NCI-H524 (cell line): Measurements from ENCODE around the gene TGDS.
"Not testable (repeated sequence)": the region's sequence is repeated elsewhere in the genome, so short reads cannot be mapped to it uniquely, and the experiment has no call there.

ENCODE experiments used
- DNase-seq, 2 experiments: peaks; one replicate each; lab custom pipeline; 2025; lab: John Stamatoyannopoulos, UW

TGDS gene

DNA sequence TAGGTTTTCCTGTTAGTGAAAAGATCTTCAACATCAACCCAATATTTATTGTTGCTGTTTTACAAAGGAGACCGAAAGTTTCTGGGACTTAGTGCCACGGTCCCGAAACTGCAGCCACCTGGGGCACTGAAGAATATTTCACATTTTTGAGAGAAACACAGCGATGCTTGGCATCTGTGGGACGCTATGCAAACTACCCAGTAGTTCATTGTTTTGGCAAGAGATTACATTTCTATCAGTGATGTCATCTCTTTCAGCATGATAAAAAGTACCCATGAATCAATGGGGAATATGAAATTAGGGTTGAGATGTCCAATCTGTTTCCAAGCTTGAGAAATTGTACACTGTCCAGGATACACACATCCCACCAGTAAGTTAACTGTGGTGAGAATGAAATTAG, 43.9 kb downstream of the TGDS start:
- DNase-seq: no peak

DNA sequence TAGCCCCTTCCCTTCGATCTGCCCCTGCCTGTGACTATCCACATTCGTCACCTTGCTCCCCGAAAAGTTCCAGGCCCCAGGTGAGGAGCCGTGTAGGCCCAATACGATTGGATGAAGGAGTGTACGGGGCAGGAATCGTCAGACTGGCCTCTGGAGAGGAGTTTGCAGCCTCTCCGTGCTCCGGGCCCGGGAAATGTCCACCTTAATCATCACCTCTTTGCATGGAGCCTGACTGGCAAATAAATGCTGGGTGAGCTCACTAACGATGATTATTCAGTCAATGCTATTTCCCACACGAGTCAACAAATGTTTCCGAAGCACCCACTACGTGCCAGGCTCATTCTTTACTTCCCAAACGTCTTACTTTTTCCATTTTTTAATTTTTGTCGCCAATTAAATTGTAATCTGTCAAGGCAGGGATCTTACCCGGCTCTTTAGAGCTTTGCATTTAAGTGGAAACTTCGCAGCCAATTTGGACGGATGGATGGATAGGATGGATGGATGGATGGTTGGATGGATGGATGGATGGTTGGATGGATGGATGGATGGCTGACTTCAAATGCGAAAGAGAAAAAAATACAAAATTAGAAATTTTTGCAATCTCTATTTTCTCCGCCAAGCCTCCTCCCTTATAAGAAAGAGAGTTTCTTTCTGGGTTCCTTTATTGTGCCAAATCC, 45.8 kb downstream of the TGDS start:
- DNase-seq: peak in 1 of 2 experiments; percentile 68

GRCh38 chr13:94549232-94550061, 46.5 kb downstream of the TGDS start:
- DNase-seq: peak; percentile 95 to 97

GRCh38 chr13:94548821-94549231, 47.1 kb downstream of the TGDS start:
- DNase-seq: peak; percentile 72 to 79

DNA sequence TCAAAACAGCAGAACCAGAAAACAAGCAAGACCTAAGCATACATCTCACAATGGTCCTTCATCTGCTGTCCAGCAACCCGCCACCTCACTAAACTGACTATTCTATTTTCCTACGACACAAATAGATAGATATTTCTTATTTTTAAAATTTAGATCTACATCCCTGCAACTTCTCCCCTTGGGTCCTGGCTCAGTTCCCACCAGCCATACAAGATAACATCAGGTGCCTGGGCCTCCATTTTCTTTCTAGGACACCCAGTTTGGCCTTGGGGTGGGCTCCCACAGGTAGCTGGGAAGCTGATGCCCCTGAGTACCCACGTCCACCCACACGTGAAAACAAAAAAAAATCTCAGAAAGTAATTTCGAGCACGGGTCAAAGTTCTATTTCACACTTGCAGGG, 47.6 kb downstream of the TGDS start:
- DNase-seq: peak in 1 of 2 experiments; percentile 26

GRCh38 chr13:94546061-94546839, 49.7 kb downstream of the TGDS start:
- DNase-seq: no peak

DNA sequence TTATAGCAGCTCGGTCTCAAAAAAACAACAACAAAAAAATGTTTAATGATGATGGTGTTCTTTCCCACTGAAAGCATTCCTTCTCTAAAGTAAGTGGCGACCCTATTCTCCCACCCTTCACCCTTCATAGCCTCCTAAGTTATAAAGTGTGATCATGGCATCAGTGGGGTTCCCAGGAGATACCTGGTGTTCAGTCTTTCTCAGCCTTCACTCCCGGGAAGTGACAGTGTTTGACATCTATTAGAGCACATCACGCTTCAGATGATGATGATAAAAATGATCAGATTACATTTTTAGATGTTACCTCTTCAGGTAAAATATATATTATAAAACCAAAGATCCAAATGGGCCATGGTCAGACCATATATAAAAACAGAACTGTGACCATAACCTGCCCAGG, 51.0 kb downstream of the TGDS start:
- DNase-seq: no peak

DNA sequence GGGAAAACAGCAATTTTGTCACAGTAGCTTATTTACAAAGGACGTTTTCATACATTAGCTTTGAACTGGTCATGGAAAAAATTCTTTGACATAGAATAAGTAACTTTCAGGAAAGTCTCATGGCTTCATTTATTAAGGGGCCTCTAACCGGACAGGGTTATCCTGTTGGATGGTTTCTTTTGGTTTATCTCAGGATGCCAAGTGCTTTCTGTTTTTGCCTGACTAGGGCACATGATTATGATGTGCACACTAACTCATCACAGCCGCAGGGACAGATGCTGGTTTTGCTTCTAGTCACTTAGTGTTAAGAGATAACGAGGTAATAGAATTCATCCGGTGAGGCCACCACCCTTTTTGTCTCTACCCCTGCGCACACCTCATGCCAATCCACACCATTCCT, 53.0 kb downstream of the TGDS start:
- no peak for DNase-seq

- no peak for DNase-seq
Measured at GRCh38 chr13:94537740-94538630, 58.0 kb downstream of the TGDS start.

DNA sequence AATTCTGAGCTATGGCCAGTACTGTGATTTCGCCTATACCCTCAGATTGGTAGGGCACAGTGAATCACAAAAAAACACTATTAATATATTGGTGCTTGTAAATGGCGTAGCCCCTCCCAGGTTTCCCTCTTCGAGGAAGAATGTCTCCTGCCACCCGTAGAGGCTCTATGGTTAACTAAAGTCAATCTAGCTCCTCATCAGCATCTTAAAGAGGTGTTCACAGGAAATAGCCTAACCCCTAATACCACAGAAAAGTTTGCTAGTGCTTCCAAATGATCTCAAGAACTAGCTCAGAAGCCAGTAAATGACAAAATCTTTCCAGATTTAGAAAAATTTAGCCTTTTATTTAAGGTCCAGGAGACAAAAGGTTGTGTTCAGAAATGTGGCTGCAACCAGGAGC, 60.2 kb downstream of the TGDS start:
- DNase-seq: no peak

- DNase-seq: no peak
Measured at GRCh38 chr13:94535231-94535630, 60.7 kb downstream of the TGDS start.

- no peak for DNase-seq
Measured at GRCh38 chr13:94534166-94534565, 61.8 kb downstream of the TGDS start.

GRCh38 chr13:94532278-94532677, 63.7 kb downstream of the TGDS start:
- not testable (repeated sequence) for DNase-seq

DNA sequence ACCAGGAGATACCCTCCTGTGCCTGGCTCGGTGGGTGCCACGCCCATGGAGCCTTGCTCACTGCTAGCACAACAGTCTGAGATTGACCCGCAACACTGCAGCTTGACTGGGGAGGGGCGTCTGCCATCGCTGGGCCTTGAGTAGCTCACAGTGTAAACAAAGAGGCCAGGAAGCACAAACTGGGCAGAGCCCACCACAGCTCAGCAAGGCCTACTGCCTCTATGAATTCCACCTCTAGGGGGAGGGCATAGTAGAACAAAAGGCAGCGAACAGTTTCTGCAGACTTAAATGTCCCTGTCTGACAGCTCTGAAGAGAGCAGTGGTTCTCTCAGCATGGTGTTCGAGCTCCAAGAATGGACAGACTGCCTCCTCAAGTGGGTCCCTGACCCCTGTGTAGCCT, 69.0 kb downstream of the TGDS start:
- DNase-seq: not testable (repeated sequence)

- DNase-seq: no peak
Measured at GRCh38 chr13:94525781-94526180, 70.2 kb downstream of the TGDS start.

- DNase-seq: no peak
Measured at GRCh38 chr13:94524407-94524806, 71.5 kb downstream of the TGDS start.
